GM19043 (cell line): Measurements from ENCODE around the gene TAGLN3.
"Not testable (repeated sequence)": the region's sequence is repeated elsewhere in the genome, so short reads cannot be mapped to it uniquely, and the experiment has no call there.

ENCODE experiments used
- ATAC-seq: cut with Tn5 transposase; IDR thresholded peaks from one replicate; pipeline ENCODE4 v1.9.1; 2021; ENCODE audit warnings: low read depth; ENCODE audit not compliant: unreplicated experiment

TAGLN3 gene

GRCh38 chr3:112007633-112008032 lies 8.9 kb downstream of the TAGLN3 start:
- ATAC-seq = no peak

GRCh38 chr3:112009670-112010069 lies 10.9 kb downstream of the TAGLN3 start:
- no peak for ATAC-seq

GRCh38 chr3:112010636-112011035 lies 11.9 kb downstream of the TAGLN3 start:
- no peak for ATAC-seq

GRCh38 chr3:112011376-112011940 lies 12.7 kb downstream of the TAGLN3 start:
- ATAC-seq = no peak

GRCh38 chr3:112012205-112012992 lies 13.7 kb downstream of the TAGLN3 start:
- no peak for ATAC-seq

GRCh38 chr3:112013058-112013783 lies 14.5 kb downstream of the TAGLN3 start:
- ATAC-seq = peak; percentile 74

GRCh38 chr3:112013784-112014143 lies 15.0 kb downstream of the TAGLN3 start:
- ATAC-seq = peak; percentile 28

GRCh38 chr3:112017091-112017490 lies 18.4 kb downstream of the TAGLN3 start:
- ATAC-seq = no peak

GRCh38 chr3:112018712-112019111 lies 20.0 kb downstream of the TAGLN3 start:
- ATAC-seq = no peak

- no peak for ATAC-seq
These were observed 21.0 kb downstream of the TAGLN3 start for GRCh38 chr3:112019716-112020115.

- ATAC-seq = no peak
These were observed 22.0 kb downstream of the TAGLN3 start for GRCh38 chr3:112020674-112021085.

GRCh38 chr3:112027142-112027541 lies 28.4 kb downstream of the TAGLN3 start:
- no peak for ATAC-seq

- ATAC-seq = no peak
These were observed 29.1 kb downstream of the TAGLN3 start for GRCh38 chr3:112027826-112028225.

- ATAC-seq = no peak
These were observed 32.2 kb downstream of the TAGLN3 start for GRCh38 chr3:112030901-112031300.

- ATAC-seq = no peak
These were observed 33.5 kb downstream of the TAGLN3 start for GRCh38 chr3:112032098-112032731.

GRCh38 chr3:112034436-112034835 lies 35.7 kb downstream of the TAGLN3 start, which contains the start of gene TMPRSS7:
TSS of gene TMPRSS7 (plus strand) at chr3:112034736. CDS start at chr3:112034846, 110 bp downstream.
- no peak for ATAC-seq

- no peak for ATAC-seq
These were observed 36.5 kb downstream of the TAGLN3 start for GRCh38 chr3:112035241-112035640.

- not testable (repeated sequence) for ATAC-seq
These were observed 38.5 kb downstream of the TAGLN3 start for GRCh38 chr3:112037194-112037593.

- no peak for ATAC-seq
These were observed 40.1 kb downstream of the TAGLN3 start for GRCh38 chr3:112038863-112039262.

- no peak for ATAC-seq
These were observed 42.6 kb downstream of the TAGLN3 start for GRCh38 chr3:112041321-112041720.

- no peak for ATAC-seq
These were observed 44.1 kb downstream of the TAGLN3 start for GRCh38 chr3:112042842-112043280.
